CD8-positive, alpha-beta memory T cell (primary cell): ENCODE results near the gene KSR1. TPM values are rescaled to one million over a fixed set of nuclear protein-coding genes. Genes with fewer than 3 reads are reported as not detected.
A peak's percentile ranks its signal among the peaks of the same experiment; 100 is the strongest.

Experiments used
- CTCF ChIA-PET: fragments of 350-600 bp; sonication (Branson Sonifier 250); formaldehyde crosslinking; loops from one replicate; lab custom pipeline; 2021; ENCODE audit warnings: antibody characterized with exemption; lab: Charles Lee
- POLR2A ChIA-PET: fragments of 350-600 bp; sonication (Branson Sonifier 250); formaldehyde crosslinking; loops from one replicate; lab custom pipeline; 2021; ENCODE audit warnings: antibody characterized with exemption; lab: Charles Lee
- DNase-seq, 5 donors: peaks; one replicate each; pipeline versions ENCODE4 v3.0.0 to v3.0.0-alpha.2; 2020 to 2022; ENCODE audit warnings: mixed read lengths in 1 of 5
- H3K27ac ChIP-seq: one replicate; pipeline ENCODE4 v1.7.0; 2013; ENCODE audit warnings: low read depth, mild to moderate bottlenecking, low read length, moderate library complexity
- H3K27me3 ChIP-seq: 2 replicates; pipeline ENCODE4 v1.7.0; 2013; ENCODE audit warnings: low read length, mild to moderate bottlenecking; ENCODE audit not compliant: insufficient read depth, poor library complexity, severe bottlenecking
- H3K36me3 ChIP-seq: 2 replicates; pipeline ENCODE4 v1.7.0; 2013; ENCODE audit warnings: mild to moderate bottlenecking, low read length, moderate library complexity; ENCODE audit not compliant: insufficient read depth
- H3K4me1 ChIP-seq: 2 replicates; pipeline ENCODE4 v1.7.0; 2013; ENCODE audit warnings: mild to moderate bottlenecking, low read length, moderate library complexity; ENCODE audit not compliant: insufficient read depth
- H3K4me3 ChIP-seq: 2 replicates; pipeline ENCODE4 v1.7.0; 2013; ENCODE audit warnings: mild to moderate bottlenecking, low read length
- H3K9me3 ChIP-seq: 2 replicates; pipeline ENCODE4 v1.7.0; 2013; ENCODE audit warnings: mild to moderate bottlenecking, low read length
- H3K27ac Mint-ChIP-seq, 8 donors: one replicate each; pipeline ENCODE4 v1.8.0; 2020 to 2021; ENCODE audit warnings: mixed read lengths in 8 of 8, mild to moderate bottlenecking in 6 of 8, inconsistent platforms in 3 of 8, moderate library complexity in 3 of 8
- H3K27me3 Mint-ChIP-seq, 2 donors: one replicate each; pipeline ENCODE4 v1.8.0; 2020 to 2021; ENCODE audit warnings: mixed read lengths in 2 of 2, mild to moderate bottlenecking in 1 of 2, moderate library complexity in 1 of 2
- H3K36me3 Mint-ChIP-seq, 3 donors: one replicate each; pipeline ENCODE4 v1.8.0; 2020 to 2021; ENCODE audit warnings: mixed read lengths in 3 of 3, inconsistent platforms in 1 of 3, mild to moderate bottlenecking in 1 of 3
- H3K4me1 Mint-ChIP-seq, 3 donors: one replicate each; pipeline ENCODE4 v1.8.0; 2020 to 2021; ENCODE audit warnings: mixed read lengths in 3 of 3, inconsistent platforms in 1 of 3, mild to moderate bottlenecking in 1 of 3
- H3K4me3 Mint-ChIP-seq, 7 donors: one replicate each; pipeline ENCODE4 v1.8.0; 2020 to 2021; ENCODE audit warnings: mixed read lengths in 7 of 7, mild to moderate bottlenecking in 6 of 7, moderate library complexity in 4 of 7, inconsistent platforms in 2 of 7
- H3K9me3 Mint-ChIP-seq, 5 donors: one replicate each; pipeline ENCODE4 v1.8.0; 2020 to 2022; ENCODE audit warnings: mixed read lengths in 5 of 5, mild to moderate bottlenecking in 3 of 5, moderate library complexity in 2 of 5, inconsistent platforms in 1 of 5
- polyA plus RNA-seq: library from polyadenylated mRNA; unstranded; fragments of 300-500 nt; fragmentation: Illumina TruSeq; gene quantifications from one replicate; pipeline ENCODE4 v1.2.3, GENCODE V29; 2021
- total RNA-seq, 2 experiments: library from RNA; stranded (reverse); gene quantifications; one replicate each; pipeline ENCODE4 v1.2.3, GENCODE V29; 2021

KSR1 gene
- total and polyA plus RNA-seq, 3 experiments from 2014 or later, result 2.9 to 26.9 (median 26.3) TPM

- H3K9me3 ChIP-seq, result no peaks in the 10 kb centered on the region
- H3K4me1 ChIP-seq, result no peaks in the 10 kb centered on the region
- no peaks in the 10 kb centered on the region for H3K36me3 ChIP-seq
- CTCF ChIA-PET, result no interaction called here
- DNase-seq, result peak in 1 of 5 donors; percentile 20
- no peak overlapping the region for H3K4me3 Mint-ChIP-seq
- H3K27me3 ChIP-seq, result no peaks in the 10 kb centered on the region
- peaks cover 1 to 3% of the 10 kb centered on the region in 2 donors for H3K27me3 Mint-ChIP-seq
- POLR2A ChIA-PET, result no interaction called here
- peaks cover 0 to 2% (median 0%) of the 10 kb centered on the region in 5 donors for H3K9me3 Mint-ChIP-seq
- no peak overlapping the region for H3K27ac Mint-ChIP-seq
- no peaks in the 10 kb centered on the region for H3K4me1 Mint-ChIP-seq
- no peak overlapping the region for H3K27ac ChIP-seq
- no peaks in the 10 kb centered on the region for H3K36me3 Mint-ChIP-seq
- no peak overlapping the region for H3K4me3 ChIP-seq
These were observed 210.7 kb downstream of the KSR1 start for GRCh38 chr17:27666831-27667560.

- no peak for DNase-seq
- ChIA-PET CTCF (no interaction called here), POLR2A (no interaction called here)
These were observed 211.6 kb downstream of the KSR1 start for GRCh38 chr17:27667656-27668487.

GRCh38 chr17:27668488-27668823 lies 212.2 kb downstream of the KSR1 start:
- no peaks in the 10 kb centered on the region for H3K27me3 ChIP-seq
- H3K36me3 Mint-ChIP-seq, result no peaks in the 10 kb centered on the region
- no peak for DNase-seq
- peaks cover 1 to 3% of the 10 kb centered on the region in 2 donors for H3K27me3 Mint-ChIP-seq
- no peaks in the 10 kb centered on the region for H3K36me3 ChIP-seq
- no peak overlapping the region for H3K27ac Mint-ChIP-seq
- no peaks in the 10 kb centered on the region for H3K4me1 ChIP-seq
- CTCF ChIA-PET, result no interaction called here
- no peak overlapping the region for H3K4me3 ChIP-seq
- POLR2A ChIA-PET, result no interaction called here
- H3K4me1 Mint-ChIP-seq, result no peaks in the 10 kb centered on the region
- no peak overlapping the region for H3K27ac ChIP-seq
- no peak overlapping the region for H3K4me3 Mint-ChIP-seq
- H3K9me3 ChIP-seq, result no peaks in the 10 kb centered on the region
- H3K9me3 Mint-ChIP-seq, result peaks cover 0 to 2% (median 0%) of the 10 kb centered on the region in 5 donors

More at GRCh38 chr17:27667656-27668487, 211.6 kb downstream of the KSR1 start:
- Mint-ChIP-seq H3K4me3 (no peak overlapping the region), H3K27me3 (peaks cover 1 to 3% of the 10 kb centered on the region in 2 donors), H3K27ac (no peak overlapping the region), H3K36me3 (no peaks in the 10 kb centered on the region), H3K4me1 (no peaks in the 10 kb centered on the region), H3K9me3 (peaks cover 0 to 2% (median 0%) of the 10 kb centered on the region in 5 donors)
- no peaks in the 10 kb centered on the region for H3K27me3 ChIP-seq
- H3K4me1 ChIP-seq, result no peaks in the 10 kb centered on the region
- H3K27ac ChIP-seq, result no peak overlapping the region
- H3K36me3 ChIP-seq, result no peaks in the 10 kb centered on the region
- no peaks in the 10 kb centered on the region for H3K9me3 ChIP-seq
- H3K4me3 ChIP-seq, result no peak overlapping the region

- H3K4me3 Mint-ChIP-seq, result no peak overlapping the region
- POLR2A ChIA-PET, result no interaction called here
- Histone ChIP-seq H3K4me1 (no peaks in the 10 kb centered on the region), H3K4me3 (no peak overlapping the region), H3K9me3 (no peaks in the 10 kb centered on the region), H3K27me3 (no peaks in the 10 kb centered on the region), H3K27ac (no peak overlapping the region), H3K36me3 (no peaks in the 10 kb centered on the region)
- no peak for DNase-seq
- CTCF ChIA-PET, result no interaction called here
- H3K9me3 Mint-ChIP-seq, result peaks cover 0 to 2% (median 0%) of the 10 kb centered on the region in 5 donors
- no peak overlapping the region for H3K27ac Mint-ChIP-seq
- H3K27me3 Mint-ChIP-seq, result peaks cover 1 to 3% of the 10 kb centered on the region in 2 donors
- no peaks in the 10 kb centered on the region for H3K36me3 Mint-ChIP-seq
- H3K4me1 Mint-ChIP-seq, result no peaks in the 10 kb centered on the region
These were observed 212.9 kb downstream of the KSR1 start for GRCh38 chr17:27669136-27669535.

- H3K4me1 Mint-ChIP-seq, result no peaks in the 10 kb centered on the region
These were observed 213.6 kb downstream of the KSR1 start for GRCh38 chr17:27669850-27670249.

GRCh38 chr17:27670791-27671590 lies 214.7 kb downstream of the KSR1 start:
- no peak overlapping the region for H3K4me3 ChIP-seq
- no peak for DNase-seq
- no peaks in the 10 kb centered on the region for H3K36me3 ChIP-seq
- H3K4me1 ChIP-seq, result no peaks in the 10 kb centered on the region
- Mint-ChIP-seq H3K9me3 (peaks cover 0 to 2% (median 0%) of the 10 kb centered on the region in 5 donors), H3K27me3 (peaks cover 1 to 3% of the 10 kb centered on the region in 2 donors), H3K36me3 (no peaks in the 10 kb centered on the region), H3K27ac (no peak overlapping the region), H3K4me3 (no peak overlapping the region), H3K4me1 (no peaks in the 10 kb centered on the region)
- ChIA-PET POLR2A (no interaction called here), CTCF (no interaction called here)
- H3K27me3 ChIP-seq, result no peaks in the 10 kb centered on the region
- H3K9me3 ChIP-seq, result no peaks in the 10 kb centered on the region
- H3K27ac ChIP-seq, result no peak overlapping the region

More at GRCh38 chr17:27669850-27670249, 213.6 kb downstream of the KSR1 start:
- no peaks in the 10 kb centered on the region for H3K36me3 Mint-ChIP-seq
- Histone ChIP-seq H3K27me3 (no peaks in the 10 kb centered on the region), H3K4me1 (no peaks in the 10 kb centered on the region), H3K36me3 (no peaks in the 10 kb centered on the region), H3K9me3 (no peaks in the 10 kb centered on the region), H3K4me3 (no peak overlapping the region), H3K27ac (no peak overlapping the region)
- H3K27me3 Mint-ChIP-seq, result peaks cover 1 to 3% of the 10 kb centered on the region in 2 donors
- CTCF ChIA-PET, result no interaction called here
- no peak for DNase-seq
- H3K9me3 Mint-ChIP-seq, result peaks cover 0 to 2% (median 0%) of the 10 kb centered on the region in 5 donors
- POLR2A ChIA-PET, result no interaction called here
- H3K27ac Mint-ChIP-seq, result peak overlapping the region in 1 of 8 donors; percentile 60
- no peak overlapping the region for H3K4me3 Mint-ChIP-seq

- Histone ChIP-seq H3K4me3 (no peak overlapping the region), H3K4me1 (no peaks in the 10 kb centered on the region), H3K27ac (no peak overlapping the region), H3K36me3 (no peaks in the 10 kb centered on the region), H3K27me3 (no peaks in the 10 kb centered on the region), H3K9me3 (no peaks in the 10 kb centered on the region)
- Mint-ChIP-seq H3K4me1 (no peaks in the 10 kb centered on the region), H3K9me3 (peaks cover 0 to 2% (median 0%) of the 10 kb centered on the region in 5 donors), H3K4me3 (no peak overlapping the region), H3K36me3 (no peaks in the 10 kb centered on the region), H3K27me3 (peaks cover 1 to 3% of the 10 kb centered on the region in 2 donors), H3K27ac (no peak overlapping the region)
- ChIA-PET POLR2A (no interaction called here), CTCF (no interaction called here)
- no peak for DNase-seq
These were observed 215.3 kb downstream of the KSR1 start for GRCh38 chr17:27671591-27671910.
